ENCODE data around the gene HABP4. TPM values are rescaled to one million over a fixed set of nuclear protein-coding genes. Genes with fewer than 3 reads are reported as not detected.

Gene HABP4
- total RNA-seq, 1 donor from 2014 or later = 10.3 TPM

GRCh38 chr9:96519095-96519494, 69.1 kb downstream of the HABP4 start:
- no peak for TF ChIP-seq CTCF (IDR thresholded peaks at IDR 0.05)
- Histone ChIP-seq H3K9me3 (no peaks in the 10 kb centered on the region), H3K4me1 (peaks cover 10% of the 10 kb centered on the region), H3K27ac (no peak overlapping the region), H3K4me3 (no peak overlapping the region), H3K27me3 (no peaks in the 10 kb centered on the region), H3K36me3 (peaks cover 13% of the 10 kb centered on the region)
- no peak for ATAC-seq
- no peak for DNase-seq
- intact Hi-C loops (cut with DNase I) = no loop called here

GRCh38 chr9:96519787-96520186, 69.8 kb downstream of the HABP4 start:
- Histone ChIP-seq H3K27ac (no peak overlapping the region), H3K36me3 (peaks cover 13% of the 10 kb centered on the region), H3K4me1 (peaks cover 7% of the 10 kb centered on the region), H3K4me3 (no peak overlapping the region), H3K9me3 (no peaks in the 10 kb centered on the region), H3K27me3 (no peaks in the 10 kb centered on the region)
- ATAC-seq (no peak), DNase-seq (no peak)
- intact Hi-C loops (cut with DNase I) = no loop called here
- TF ChIP-seq CTCF (IDR thresholded peaks at IDR 0.05) = no peak

GRCh38 chr9:96522366-96522765, 72.4 kb downstream of the HABP4 start:
- Histone ChIP-seq H3K27me3 (no peaks in the 10 kb centered on the region), H3K36me3 (peaks cover 13% of the 10 kb centered on the region), H3K9me3 (no peaks in the 10 kb centered on the region), H3K4me3 (no peak overlapping the region), H3K4me1 (peaks cover 5% of the 10 kb centered on the region), H3K27ac (no peak overlapping the region)
- ATAC-seq = no peak
- intact Hi-C loops (cut with DNase I) = no loop called here
- DNase-seq = no peak
- no peak for TF ChIP-seq CTCF (IDR thresholded peaks at IDR 0.05)

GRCh38 chr9:96523374-96523773, 73.4 kb downstream of the HABP4 start:
- TF ChIP-seq CTCF (IDR thresholded peaks at IDR 0.05) = no peak
- Histone ChIP-seq H3K4me1 (peaks cover 5% of the 10 kb centered on the region), H3K27ac (no peak overlapping the region), H3K9me3 (no peaks in the 10 kb centered on the region), H3K36me3 (peaks cover 13% of the 10 kb centered on the region), H3K4me3 (no peak overlapping the region), H3K27me3 (no peaks in the 10 kb centered on the region)
- ATAC-seq = no peak
- intact Hi-C loops (cut with DNase I) = no loop called here
- DNase-seq = no peak

- H3K9me3 ChIP-seq = no peaks in the 10 kb centered on the region
- no peak overlapping the region for H3K4me3 ChIP-seq
- TF ChIP-seq CTCF (IDR thresholded peaks at IDR 0.05) = no peak
- DNase-seq (no peak), ATAC-seq (no peak)
- H3K27me3 ChIP-seq = no peaks in the 10 kb centered on the region
- peaks cover 9% of the 10 kb centered on the region for H3K36me3 ChIP-seq
- intact Hi-C loops (cut with DNase I) = no loop called here
- peak overlapping the region; percentile 18 for H3K27ac ChIP-seq
- H3K4me1 ChIP-seq = peaks cover 5% of the 10 kb centered on the region
Observed at GRCh38 chr9:96524045-96524444, 74.1 kb downstream of the HABP4 start.

GRCh38 chr9:96524764-96525163, 74.8 kb downstream of the HABP4 start:
- intact Hi-C loops (cut with DNase I) = no loop called here
- no peak for TF ChIP-seq CTCF (IDR thresholded peaks at IDR 0.05)
- peaks cover 9% of the 10 kb centered on the region for H3K36me3 ChIP-seq
- no peak overlapping the region for H3K4me3 ChIP-seq
- H3K9me3 ChIP-seq = no peaks in the 10 kb centered on the region
- no peak for DNase-seq
- H3K4me1 ChIP-seq = peaks cover 5% of the 10 kb centered on the region
- ATAC-seq = no peak
- no peaks in the 10 kb centered on the region for H3K27me3 ChIP-seq
- no peak overlapping the region for H3K27ac ChIP-seq
